GM06990 (cell line): Measurements from ENCODE around the gene SCGB1C2.

Experiments used
- DNase-seq: peaks from one replicate; pipeline ENCODE4 v3.0.0-alpha.2; 2011; ENCODE audit not compliant: insufficient read length; ENCODE audit errors: extremely low read depth
- H3K27me3 ChIP-seq: replicated peaks from 2 replicates; pipeline ENCODE4 v1.6.0; 2011; ENCODE audit warnings: low read length; ENCODE audit not compliant: control insufficient read depth, insufficient read depth
- H3K36me3 ChIP-seq: 2 replicates; pipeline ENCODE4 v1.5.1; 2011; ENCODE audit warnings: low read length; ENCODE audit not compliant: control insufficient read depth, insufficient read depth
- H3K4me3 ChIP-seq: replicated peaks from 2 replicates; pipeline ENCODE4 v1.5.1; 2011; ENCODE audit warnings: low read depth, mild to moderate bottlenecking, control low read depth, low read length
- CTCF ChIP-seq: IDR thresholded peaks from 2 replicates; pipeline ENCODE4 v1.5.1; 2011; ENCODE audit warnings: low read length, control low read depth, mild to moderate bottlenecking, inconsistent platforms; ENCODE audit not compliant: insufficient read depth, poor library complexity, severe bottlenecking

The SCGB1C2 gene

GRCh38 chr17:149897-150584, 12.7 kb downstream of the SCGB1C2 start:
- no peaks in the 10 kb centered on the region for H3K36me3 ChIP-seq
- H3K4me3 ChIP-seq, result no peak overlapping the region
- no peak for DNase-seq
- TF ChIP-seq CTCF, result no peak
- H3K27me3 ChIP-seq, result no peaks in the 10 kb centered on the region; the same call in none of the 2 replicates

GRCh38 chr17:151004-151403, 13.6 kb downstream of the SCGB1C2 start:
- no peak for DNase-seq
- no peak for TF ChIP-seq CTCF
- no peak overlapping the region for H3K4me3 ChIP-seq
- H3K36me3 ChIP-seq, result no peaks in the 10 kb centered on the region
- H3K27me3 ChIP-seq, result no peaks in the 10 kb centered on the region; the same call in none of the 2 replicates

GRCh38 chr17:151886-152859, 14.8 kb downstream of the SCGB1C2 start:
- Histone ChIP-seq H3K36me3 (no peaks in the 10 kb centered on the region), H3K27me3 (no peaks in the 10 kb centered on the region; the same call in none of the 2 replicates), H3K4me3 (no peak overlapping the region)
- DNase-seq, result no peak
- no peak for TF ChIP-seq CTCF

- no peak for TF ChIP-seq CTCF
- Histone ChIP-seq H3K27me3 (no peaks in the 10 kb centered on the region; the same call in 1 of the 2 replicates), H3K4me3 (no peak overlapping the region), H3K36me3 (no peaks in the 10 kb centered on the region)
- no peak for DNase-seq
Observed at GRCh38 chr17:152860-153420, 15.6 kb downstream of the SCGB1C2 start.

- DNase-seq, result no peak
- Histone ChIP-seq H3K4me3 (no peak overlapping the region), H3K36me3 (no peaks in the 10 kb centered on the region), H3K27me3 (no peaks in the 10 kb centered on the region; the same call in none of the 2 replicates)
- no peak for TF ChIP-seq CTCF
Observed at GRCh38 chr17:153851-154250, 16.5 kb downstream of the SCGB1C2 start.
